Natural killer cell (primary cell): ENCODE data around the gene GRID1. TPM values are rescaled to one million over a fixed set of nuclear protein-coding genes. Genes with fewer than 3 reads are reported as not detected.

Source experiments
- ATAC-seq, 3 donors: fragments of 150-1000 bp in 2 of 3; fragments of 200-7000 bp in 1 of 3; cut with Tn5 transposase; 1 replicate in 1 of 3; 2 replicates in 2 of 3; pipeline ENCODE4 v1.10.0; 2021; ENCODE audit warnings: mild to moderate bottlenecking in 2 of 3, moderate library complexity in 2 of 3
- DNase-seq, 2 donors: peaks; one replicate each; pipeline versions ENCODE4 v3.0.0 to v3.0.0-alpha.2; 2013 to 2021; ENCODE audit warnings: mixed read lengths in 1 of 2
- H3K27ac ChIP-seq: one replicate; pipeline ENCODE4 v1.5.1; 2013; ENCODE audit warnings: mild to moderate bottlenecking, low read length
- H3K27me3 ChIP-seq: one replicate; pipeline ENCODE4 v1.6.1; 2013; ENCODE audit warnings: low read length; ENCODE audit not compliant: control insufficient read depth, insufficient read depth
- H3K36me3 ChIP-seq: one replicate; pipeline ENCODE4 v1.6.1; 2013; ENCODE audit warnings: low read length; ENCODE audit not compliant: control insufficient read depth, insufficient read depth
- H3K4me1 ChIP-seq: one replicate; pipeline ENCODE4 v1.6.1; 2013; ENCODE audit warnings: low read length; ENCODE audit not compliant: control insufficient read depth, insufficient read depth
- H3K4me3 ChIP-seq: one replicate; pipeline ENCODE4 v1.5.1; 2013; ENCODE audit warnings: low read length
- H3K9me3 ChIP-seq: one replicate; pipeline ENCODE4 v1.6.1; 2013; ENCODE audit warnings: low read length; ENCODE audit not compliant: control insufficient read depth, insufficient read depth
- H3K27ac Mint-ChIP-seq, 2 donors: one replicate each; pipeline ENCODE4 v1.8.0; 2022; ENCODE audit warnings: mild to moderate bottlenecking in 2 of 2, mixed read lengths in 2 of 2, moderate library complexity in 1 of 2
- H3K27me3 Mint-ChIP-seq, 2 donors: one replicate each; pipeline ENCODE4 v1.8.0; 2022; ENCODE audit warnings: low read depth in 2 of 2, mixed read lengths in 2 of 2
- H3K36me3 Mint-ChIP-seq: one replicate; pipeline ENCODE4 v1.8.0; 2022; ENCODE audit warnings: mixed read lengths
- H3K4me1 Mint-ChIP-seq, 2 donors: one replicate each; pipeline ENCODE4 v1.8.0; 2022; ENCODE audit warnings: mixed read lengths in 2 of 2
- H3K4me3 Mint-ChIP-seq: one replicate; pipeline ENCODE4 v1.8.0; 2022; ENCODE audit warnings: mild to moderate bottlenecking, moderate library complexity, mixed read lengths
- H3K9me3 Mint-ChIP-seq, 2 donors: one replicate each; pipeline ENCODE4 v1.8.0; 2022; ENCODE audit warnings: mixed read lengths in 2 of 2
- WGBS: methylation state at CpG from one replicate; pipeline ENCODE4 v1.1.7; 2013; ENCODE audit warnings: missing lambda C conversion rate; ENCODE audit not compliant: insufficient coverage; 5-methylcytosine and 5-hydroxymethylcytosine counted together
- intact Hi-C: fragments of 100-400 bp; cut with micrococcal nuclease; formaldehyde crosslinking; loops from one replicate; pipeline ENCODE4 v1.14.2; 2022
- total RNA-seq, 4 donors: library from RNA; stranded (reverse); fragments of 120-200 nt in 1 of 4; gene quantifications; one replicate each; pipeline versions ENCODE4 v1.2.3 to v1.2.4, GENCODE V29; 2013 to 2022
- TF ChIP-seq, protein P1 (sequence below): fragments of 200-600 bp; IDR thresholded peaks from one replicate; pipeline ENCODE4 v1.8.0; 2022; ENCODE audit warnings: antibody characterized with exemption

Gene GRID1
- total RNA-seq, 3 donors from 2014 or later (not counting 1 experiment from before 2014, with no cell fraction given), result not detected

DNA sequence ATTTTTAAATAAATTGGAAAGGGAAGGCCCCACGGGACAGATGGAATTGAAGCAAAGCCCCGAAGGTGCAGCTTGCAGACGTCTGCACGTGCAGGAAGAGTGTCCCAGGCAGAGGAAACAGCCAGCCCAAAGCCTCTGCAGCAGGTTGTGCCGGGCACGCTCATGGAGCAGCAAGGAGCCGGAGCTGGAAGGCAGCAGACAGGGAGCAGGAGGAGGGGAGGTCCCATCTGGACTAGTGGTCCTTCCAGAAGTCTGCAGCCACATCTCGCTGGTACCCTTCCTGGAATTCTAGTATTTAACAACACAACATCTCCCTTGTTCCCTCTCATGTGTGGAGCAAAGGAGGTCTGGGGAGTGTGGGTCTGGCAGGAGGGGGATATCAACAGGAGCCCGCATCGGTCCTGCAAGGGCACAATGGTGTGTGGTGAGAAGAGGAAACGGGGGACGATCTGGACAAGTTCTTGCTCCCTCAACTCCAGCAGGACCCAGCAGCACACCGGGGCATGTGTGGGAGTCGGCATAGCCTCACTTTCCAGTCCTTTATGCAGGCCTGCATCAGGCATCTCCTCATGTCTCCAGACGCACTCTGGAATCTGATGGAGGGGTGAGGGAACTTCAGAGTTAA is 169.3 kb downstream of the GRID1 start:
- H3K27me3 Mint-ChIP-seq, result peaks cover 4 to 9% of the 10 kb centered on the region in 2 donors
- H3K4me3 Mint-ChIP-seq, result no peak overlapping the region
- no peak for ATAC-seq

DNA sequence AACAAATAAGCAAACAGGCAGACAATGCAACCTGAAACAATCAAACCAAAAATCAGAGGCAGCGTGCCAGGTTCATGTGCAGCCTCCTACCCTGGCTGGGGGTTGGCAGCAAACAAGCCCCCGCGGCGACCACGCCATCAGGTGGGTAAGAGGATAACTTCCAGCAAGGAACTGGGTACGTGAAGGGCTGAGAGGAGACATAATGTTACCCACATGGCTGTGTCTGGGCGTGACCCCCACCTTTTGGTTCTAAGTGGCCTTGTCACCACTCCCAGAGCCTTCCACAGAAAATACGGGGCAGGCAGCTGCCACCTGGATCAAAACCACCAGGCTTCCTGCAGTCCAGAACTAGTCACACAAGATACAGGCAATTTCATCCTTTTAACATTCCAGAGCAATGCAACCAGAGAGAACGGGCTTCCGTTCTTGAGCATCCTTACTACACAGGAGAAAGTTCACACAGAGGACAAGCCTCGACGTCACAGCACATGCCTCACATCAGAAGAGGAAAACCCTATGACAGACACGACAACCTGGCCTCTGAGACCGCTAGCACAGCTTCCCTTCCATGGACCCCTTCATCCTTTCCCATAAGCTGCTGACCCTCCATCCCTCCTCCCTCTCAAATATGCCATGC is 171.0 kb downstream of the GRID1 start:
- Histone ChIP-seq H3K9me3 (no peaks in the 10 kb centered on the region), H3K27ac (no peak overlapping the region), H3K4me3 (no peak overlapping the region), H3K27me3 (no peaks in the 10 kb centered on the region), H3K36me3 (no peaks in the 10 kb centered on the region), H3K4me1 (no peaks in the 10 kb centered on the region)
- Mint-ChIP-seq H3K4me3 (no peak overlapping the region), H3K9me3 (no peaks in the 10 kb centered on the region), H3K27ac (no peak overlapping the region), H3K4me1 (no peaks in the 10 kb centered on the region), H3K27me3 (peaks cover 8 to 12% of the 10 kb centered on the region in 2 donors), H3K36me3 (no peaks in the 10 kb centered on the region)
- WGBS, result 82% methylated on average over 14 of the region's 14 CpGs
- intact Hi-C loops, result no loop called here
- ATAC-seq (no peak), DNase-seq (no peak)
- TF ChIP-seq, protein P1, sequence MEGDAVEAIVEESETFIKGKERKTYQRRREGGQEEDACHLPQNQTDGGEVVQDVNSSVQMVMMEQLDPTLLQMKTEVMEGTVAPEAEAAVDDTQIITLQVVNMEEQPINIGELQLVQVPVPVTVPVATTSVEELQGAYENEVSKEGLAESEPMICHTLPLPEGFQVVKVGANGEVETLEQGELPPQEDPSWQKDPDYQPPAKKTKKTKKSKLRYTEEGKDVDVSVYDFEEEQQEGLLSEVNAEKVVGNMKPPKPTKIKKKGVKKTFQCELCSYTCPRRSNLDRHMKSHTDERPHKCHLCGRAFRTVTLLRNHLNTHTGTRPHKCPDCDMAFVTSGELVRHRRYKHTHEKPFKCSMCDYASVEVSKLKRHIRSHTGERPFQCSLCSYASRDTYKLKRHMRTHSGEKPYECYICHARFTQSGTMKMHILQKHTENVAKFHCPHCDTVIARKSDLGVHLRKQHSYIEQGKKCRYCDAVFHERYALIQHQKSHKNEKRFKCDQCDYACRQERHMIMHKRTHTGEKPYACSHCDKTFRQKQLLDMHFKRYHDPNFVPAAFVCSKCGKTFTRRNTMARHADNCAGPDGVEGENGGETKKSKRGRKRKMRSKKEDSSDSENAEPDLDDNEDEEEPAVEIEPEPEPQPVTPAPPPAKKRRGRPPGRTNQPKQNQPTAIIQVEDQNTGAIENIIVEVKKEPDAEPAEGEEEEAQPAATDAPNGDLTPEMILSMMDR, result no peak

More for the DNA sequence above, 169.3 kb downstream of the GRID1 start:
- no peak for DNase-seq
- Mint-ChIP-seq H3K9me3 (no peaks in the 10 kb centered on the region), H3K27ac (no peak overlapping the region), H3K4me1 (no peaks in the 10 kb centered on the region), H3K36me3 (no peaks in the 10 kb centered on the region)
- intact Hi-C loops, result no loop called here
- no peaks in the 10 kb centered on the region for H3K36me3 ChIP-seq
- H3K27ac ChIP-seq, result no peak overlapping the region
- TF ChIP-seq, protein P1, result no peak
- no peaks in the 10 kb centered on the region for H3K27me3 ChIP-seq
- H3K4me3 ChIP-seq, result no peak overlapping the region
- no peaks in the 10 kb centered on the region for H3K4me1 ChIP-seq
- 73% methylated on average over 13 of the region's 15 CpGs for WGBS
- no peaks in the 10 kb centered on the region for H3K9me3 ChIP-seq

DNA sequence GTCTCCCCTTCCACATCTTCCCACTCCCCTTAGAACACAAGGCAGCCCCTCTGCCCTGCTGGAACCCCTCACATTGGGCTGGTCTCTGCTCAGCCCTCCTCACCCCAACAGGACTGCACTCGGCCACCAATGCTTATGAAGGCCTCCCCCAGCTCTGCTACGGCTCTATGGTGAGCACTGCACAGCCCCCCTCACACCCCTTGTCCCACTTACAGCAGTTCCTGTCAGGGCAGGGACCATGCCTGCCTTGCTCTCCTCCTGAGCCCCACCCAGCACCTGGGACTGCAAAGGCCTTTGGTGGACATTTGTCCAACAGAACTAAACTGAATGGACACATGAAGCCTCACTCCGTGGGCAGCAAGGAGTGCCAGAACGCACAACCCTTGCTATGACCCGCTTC is 171.9 kb downstream of the GRID1 start:
- WGBS, result 89% methylated on average over 5 of the region's 5 CpGs
- H3K4me3 Mint-ChIP-seq, result no peak overlapping the region
- intact Hi-C loops, result no loop called here
- H3K9me3 Mint-ChIP-seq, result no peaks in the 10 kb centered on the region
- Histone ChIP-seq H3K36me3 (no peaks in the 10 kb centered on the region), H3K9me3 (no peaks in the 10 kb centered on the region), H3K27me3 (no peaks in the 10 kb centered on the region), H3K27ac (no peak overlapping the region), H3K4me3 (no peak overlapping the region), H3K4me1 (no peaks in the 10 kb centered on the region)
- TF ChIP-seq, protein P1, result no peak
- H3K4me1 Mint-ChIP-seq, result no peaks in the 10 kb centered on the region
- no peak for DNase-seq
- peaks cover 0 to 8% of the 10 kb centered on the region in 2 donors for H3K27me3 Mint-ChIP-seq
- no peak for ATAC-seq
- no peaks in the 10 kb centered on the region for H3K36me3 Mint-ChIP-seq
- H3K27ac Mint-ChIP-seq, result no peak overlapping the region

DNA sequence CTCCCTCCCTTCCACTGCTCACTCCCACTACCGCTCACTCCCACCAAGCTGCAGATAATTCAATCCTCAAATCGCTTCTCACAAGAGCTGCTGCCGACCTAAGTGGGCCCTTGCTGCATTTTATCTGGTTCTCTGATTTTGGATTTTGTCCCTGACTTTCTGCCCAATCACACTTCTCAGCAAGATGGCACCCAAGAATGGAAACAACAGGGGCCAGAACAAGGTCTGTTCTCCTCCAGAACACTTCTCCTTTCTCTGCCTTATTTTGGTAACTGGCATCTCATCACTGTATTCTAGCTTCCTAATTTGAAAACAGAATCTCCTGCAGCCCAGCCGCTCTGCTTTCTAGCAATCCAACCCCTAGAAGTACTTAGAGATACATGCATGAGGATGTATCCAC is 172.8 kb downstream of the GRID1 start:
- DNase-seq, result no peak
- Mint-ChIP-seq H3K9me3 (no peaks in the 10 kb centered on the region), H3K27ac (no peak overlapping the region), H3K36me3 (no peaks in the 10 kb centered on the region), H3K27me3 (peaks cover 0 to 8% of the 10 kb centered on the region in 2 donors), H3K4me3 (no peak overlapping the region), H3K4me1 (no peaks in the 10 kb centered on the region)
- Histone ChIP-seq H3K27me3 (no peaks in the 10 kb centered on the region), H3K4me1 (no peaks in the 10 kb centered on the region), H3K4me3 (no peak overlapping the region), H3K27ac (no peak overlapping the region), H3K36me3 (no peaks in the 10 kb centered on the region), H3K9me3 (no peaks in the 10 kb centered on the region)
- no peak for ATAC-seq
- TF ChIP-seq, protein P1, result no peak
- intact Hi-C loops, result no loop called here
- 76% methylated on average over 4 of the region's 4 CpGs for WGBS
